Ureter (tissue), 1 donor: Measurements from ENCODE around the gene RICTOR. TPM values are rescaled to one million over a fixed set of nuclear protein-coding genes. Genes with fewer than 3 reads are reported as not detected.
"Not testable (repeated sequence)": the region's sequence is repeated elsewhere in the genome, so short reads cannot be mapped to it uniquely, and the experiment has no call there.

Experiments used
- DNase-seq: peaks from one replicate; pipeline ENCODE4 v3.0.0-alpha.2; 2020; ENCODE audit warnings: low spot score
- total RNA-seq: library from RNA; stranded (reverse); gene quantifications from one replicate; pipeline ENCODE4 v1.2.4, GENCODE V29; 2023
- donor health status: DM: yes; HTN: yes; CAD: no.

RICTOR gene
- total RNA-seq, 1 donor from 2014 or later = 54.0 TPM

DNA sequence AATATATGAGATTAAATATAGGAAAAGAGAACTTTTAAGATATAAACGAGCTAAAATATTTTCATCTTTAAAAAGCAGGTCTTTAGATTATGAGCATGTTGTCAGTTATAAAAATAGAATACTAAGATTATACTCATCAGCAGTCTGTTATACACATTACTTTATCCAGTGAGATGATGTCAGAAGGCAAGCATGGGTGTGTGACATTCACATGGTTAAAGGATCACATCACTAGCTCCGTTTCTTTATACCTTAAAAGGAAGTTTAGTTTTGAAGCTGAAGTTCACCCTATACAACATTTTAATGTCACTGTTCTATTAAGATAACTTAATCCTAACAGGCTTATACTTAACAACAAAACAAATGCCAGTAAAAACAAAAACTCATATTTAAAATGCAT lies 59.6 kb downstream of the RICTOR start:
- DNase-seq = no peak

DNA sequence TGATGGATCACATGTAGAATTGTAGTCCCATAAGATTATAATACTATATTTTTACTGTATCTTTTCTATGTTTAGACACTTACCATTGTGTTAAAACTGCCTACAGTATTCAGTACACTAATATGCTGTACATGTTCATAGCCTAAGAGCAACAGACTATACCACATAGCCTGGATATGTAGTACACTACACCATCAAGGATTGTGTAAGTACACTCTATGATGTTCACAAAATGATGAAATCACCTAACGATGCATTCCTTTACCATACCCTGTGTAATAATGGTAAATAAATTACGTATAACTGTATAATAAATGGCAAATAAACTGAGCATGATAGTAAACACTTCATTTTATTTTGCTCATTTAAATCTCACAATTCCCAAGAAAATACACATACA lies 60.3 kb downstream of the RICTOR start:
- no peak for DNase-seq

- not testable (repeated sequence) for DNase-seq
Observed at GRCh38 chr5:39010958-39011357, 63.2 kb downstream of the RICTOR start.

GRCh38 chr5:39009981-39010380 lies 64.2 kb downstream of the RICTOR start:
- no peak for DNase-seq

DNA sequence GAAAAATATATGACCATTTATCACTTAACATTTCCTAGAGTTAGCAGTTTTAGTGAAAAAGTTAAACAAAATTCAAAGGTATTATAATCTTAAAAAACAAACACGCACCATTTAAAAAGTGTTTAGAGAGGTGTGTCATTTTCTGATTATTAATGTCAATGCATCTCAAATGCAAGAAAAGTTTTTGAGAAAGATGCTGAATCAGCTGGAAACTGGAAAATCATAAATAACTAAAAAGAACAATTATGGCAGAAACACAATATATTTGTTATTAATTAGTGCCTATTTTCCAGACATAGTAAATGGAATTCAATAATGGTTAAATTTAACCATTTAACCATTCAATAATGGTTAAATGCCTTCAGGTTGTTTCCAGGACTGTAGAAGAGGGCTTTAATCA lies 64.9 kb downstream of the RICTOR start:
- no peak for DNase-seq

DNA sequence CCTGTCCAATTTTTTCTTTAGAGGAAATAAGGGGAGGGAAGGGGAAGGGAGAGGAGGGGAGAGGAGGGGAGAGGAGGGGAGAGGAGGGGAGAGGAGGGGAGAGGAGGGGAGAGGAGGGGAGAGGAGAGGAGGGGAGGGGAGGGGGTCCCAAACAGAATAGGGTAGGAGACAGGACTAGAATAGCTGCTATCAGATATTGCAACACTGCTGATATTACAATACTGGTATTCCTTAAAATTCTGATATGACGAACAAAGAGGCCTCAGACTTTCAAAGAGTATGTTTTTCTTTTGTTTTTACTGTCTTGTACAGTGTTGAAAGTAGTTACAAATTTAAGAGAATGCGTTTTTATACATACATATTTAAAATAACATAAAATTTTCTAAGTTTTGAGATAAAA lies 67.5 kb downstream of the RICTOR start:
- DNase-seq = no peak

DNA sequence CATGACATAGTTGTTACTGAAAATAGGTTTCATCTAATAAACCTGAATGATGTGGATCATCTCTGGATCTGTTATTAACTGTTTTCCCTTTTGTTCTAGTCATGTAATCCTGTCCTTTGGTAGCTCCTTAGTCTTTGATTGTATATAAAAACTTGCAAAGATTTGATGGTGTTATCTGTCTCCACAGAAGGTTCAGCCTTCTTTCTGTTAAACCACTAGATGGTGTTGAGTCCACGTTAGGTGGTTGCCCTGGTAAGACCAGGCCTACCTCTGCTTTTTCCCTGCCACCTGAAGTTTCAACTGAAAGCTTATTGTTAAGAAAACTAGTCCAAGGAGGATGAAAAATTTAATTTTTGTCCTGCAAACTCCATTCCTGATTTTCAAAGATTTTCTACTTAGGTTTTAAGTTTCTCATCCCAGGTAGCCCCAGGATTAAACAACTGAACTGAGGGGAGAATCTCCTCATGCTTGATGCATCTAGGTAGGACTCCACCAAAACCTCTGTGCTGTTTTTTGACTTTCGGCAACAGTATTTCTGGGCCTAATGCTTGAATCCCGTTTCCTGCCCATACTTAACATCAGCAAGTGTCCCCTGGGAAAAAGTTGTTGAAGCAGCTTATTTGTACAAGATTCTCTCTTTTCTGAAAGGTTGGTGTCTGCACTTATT lies 68.5 kb downstream of the RICTOR start:
- no peak for DNase-seq

GRCh38 chr5:39001683-39002082 lies 72.5 kb downstream of the RICTOR start:
- no peak for DNase-seq

- DNase-seq = no peak
Observed at GRCh38 chr5:38999037-38999436, 75.2 kb downstream of the RICTOR start.

DNA sequence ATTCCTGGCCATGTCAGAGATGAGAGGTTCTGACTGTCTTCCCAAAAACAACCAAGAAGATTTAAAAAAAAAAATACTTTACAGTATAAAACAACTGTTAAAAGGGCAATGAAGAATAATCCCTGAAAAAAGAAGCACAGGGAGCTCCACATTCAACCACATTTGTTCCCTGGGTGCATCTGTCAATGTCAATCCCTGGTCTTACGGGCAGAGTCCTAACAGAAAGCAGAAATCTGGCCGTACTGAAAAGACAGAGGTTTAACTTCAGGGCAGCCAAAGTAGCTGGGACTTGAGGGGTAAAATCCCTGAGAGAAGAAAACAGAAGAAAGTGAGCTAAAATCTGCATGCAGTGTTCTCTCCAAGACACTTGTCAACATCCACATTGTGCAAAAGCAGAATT lies 76.6 kb downstream of the RICTOR start:
- no peak for DNase-seq

GRCh38 chr5:38996123-38996522 lies 78.1 kb downstream of the RICTOR start:
- DNase-seq = no peak

DNA sequence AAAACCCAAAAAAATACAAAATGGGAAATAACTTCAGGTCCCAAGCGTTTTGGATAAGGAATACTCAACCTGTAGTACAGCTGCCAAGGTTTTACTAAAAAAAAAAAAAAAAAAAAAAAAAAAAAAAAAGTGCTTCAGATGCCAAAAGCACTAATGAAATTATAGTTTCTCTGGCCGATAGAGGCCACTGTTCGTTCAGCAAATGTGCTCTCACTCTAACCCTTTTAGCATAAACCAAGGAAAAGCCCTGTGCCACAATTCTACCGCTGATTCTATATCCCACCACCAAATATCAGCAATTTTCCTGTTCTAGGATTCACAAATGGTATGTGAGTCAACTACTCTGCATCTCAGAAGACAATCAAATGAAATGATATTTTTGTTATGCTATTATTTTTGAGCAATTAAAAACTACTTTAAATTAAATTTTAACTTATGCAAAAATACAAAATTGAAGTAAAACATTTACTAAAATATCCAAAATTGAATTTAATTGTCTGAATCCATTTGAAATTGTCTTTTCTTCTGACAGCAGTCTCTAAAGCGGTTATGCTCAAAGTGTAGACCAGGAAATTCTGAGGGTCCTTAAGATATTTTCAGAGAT lies 79.8 kb downstream of the RICTOR start:
- DNase-seq = no peak

DNA sequence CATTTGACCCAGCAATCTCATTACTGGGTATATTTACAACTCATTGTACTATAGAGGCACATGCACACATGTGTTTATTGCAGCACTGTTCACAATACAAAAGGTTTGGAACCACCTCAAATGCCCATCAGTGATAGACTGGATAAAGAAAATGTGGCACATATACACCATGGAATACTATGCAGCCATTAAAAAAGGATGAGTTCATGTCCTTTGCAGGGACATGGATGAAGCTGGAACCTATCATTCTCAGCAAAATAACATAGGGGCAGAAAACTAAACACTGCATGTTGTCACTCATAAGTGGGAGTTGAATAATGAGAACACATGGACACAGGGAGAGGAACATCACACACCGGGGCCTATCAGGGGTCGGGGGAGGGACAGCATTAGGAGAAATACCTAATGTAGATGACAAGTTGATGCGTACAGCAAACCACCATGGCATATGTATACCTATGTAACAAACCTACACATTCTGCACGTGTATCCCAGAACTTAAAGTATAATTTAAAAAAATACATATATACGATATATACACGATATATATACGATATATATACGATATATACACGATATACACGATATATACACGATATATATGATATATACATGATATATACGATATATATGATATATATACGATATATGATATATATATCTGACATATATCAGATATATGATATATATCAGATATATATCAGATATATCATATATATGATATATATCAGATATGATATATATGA lies 84.1 kb downstream of the RICTOR start:
- DNase-seq = not testable (repeated sequence)

GRCh38 chr5:38985909-38986452 lies 88.2 kb downstream of the RICTOR start:
- DNase-seq = no peak

- no peak for DNase-seq
Observed at GRCh38 chr5:38979535-38979934, 94.7 kb downstream of the RICTOR start.

GRCh38 chr5:38978036-38978435 lies 96.2 kb downstream of the RICTOR start:
- DNase-seq = no peak

DNA sequence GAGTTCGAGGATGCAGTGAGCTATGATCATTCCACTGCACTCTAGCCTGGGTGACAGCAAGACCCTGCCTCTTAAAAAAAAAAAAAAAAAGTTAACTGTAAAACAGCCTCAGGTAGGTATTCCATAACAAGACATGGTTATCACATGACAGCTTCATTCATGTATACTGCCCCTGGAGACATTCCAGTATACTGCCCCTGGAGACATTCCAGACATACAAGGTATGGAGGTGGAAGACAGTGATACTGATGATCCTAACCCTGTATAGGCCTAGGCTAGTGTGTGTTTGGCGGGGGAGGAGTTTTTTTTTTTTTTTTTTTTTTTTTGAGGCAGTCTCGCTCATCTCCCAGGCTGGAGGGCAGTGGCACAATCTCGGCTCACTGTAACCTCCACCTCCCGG lies 105.5 kb downstream of the RICTOR start:
- DNase-seq = no peak

- no peak for DNase-seq
Observed at GRCh38 chr5:38961691-38962090, 112.5 kb downstream of the RICTOR start.

GRCh38 chr5:38953426-38954012 lies 120.7 kb downstream of the RICTOR start:
- DNase-seq = no peak

- no peak for DNase-seq
Observed at GRCh38 chr5:38948501-38948900, 125.7 kb downstream of the RICTOR start.

- no peak for DNase-seq
Observed at GRCh38 chr5:38944282-38944681, 129.9 kb downstream of the RICTOR start.

DNA sequence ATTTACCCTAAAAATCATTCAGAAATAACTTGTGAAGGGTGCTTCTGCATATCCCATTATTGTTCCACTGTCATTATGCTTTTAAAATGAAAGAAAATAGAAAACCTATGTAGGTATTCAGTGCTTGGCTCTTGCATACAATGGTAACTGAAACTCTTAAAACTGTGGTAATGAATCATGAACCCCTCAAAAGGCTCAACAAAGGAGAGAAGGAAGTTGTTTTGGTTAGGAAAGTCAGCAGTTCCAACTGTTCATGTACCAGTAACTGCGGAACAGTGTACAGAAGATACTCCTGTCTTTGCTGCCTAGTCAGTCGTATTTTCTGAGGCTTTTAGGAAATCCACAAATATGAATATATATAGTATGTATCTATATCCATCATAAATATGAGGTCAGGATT lies 132.3 kb downstream of the RICTOR start:
- DNase-seq = no peak
